GM18526 (cell line): Measurements from ENCODE around the gene PRTN3.

Experiments
- POLR2A ChIP-seq: IDR thresholded peaks from 3 replicates; pipeline ENCODE4 v1.6.1; 2011; ENCODE audit not compliant: insufficient read length; ENCODE audit errors: extremely low read depth

PRTN3 gene

DNA sequence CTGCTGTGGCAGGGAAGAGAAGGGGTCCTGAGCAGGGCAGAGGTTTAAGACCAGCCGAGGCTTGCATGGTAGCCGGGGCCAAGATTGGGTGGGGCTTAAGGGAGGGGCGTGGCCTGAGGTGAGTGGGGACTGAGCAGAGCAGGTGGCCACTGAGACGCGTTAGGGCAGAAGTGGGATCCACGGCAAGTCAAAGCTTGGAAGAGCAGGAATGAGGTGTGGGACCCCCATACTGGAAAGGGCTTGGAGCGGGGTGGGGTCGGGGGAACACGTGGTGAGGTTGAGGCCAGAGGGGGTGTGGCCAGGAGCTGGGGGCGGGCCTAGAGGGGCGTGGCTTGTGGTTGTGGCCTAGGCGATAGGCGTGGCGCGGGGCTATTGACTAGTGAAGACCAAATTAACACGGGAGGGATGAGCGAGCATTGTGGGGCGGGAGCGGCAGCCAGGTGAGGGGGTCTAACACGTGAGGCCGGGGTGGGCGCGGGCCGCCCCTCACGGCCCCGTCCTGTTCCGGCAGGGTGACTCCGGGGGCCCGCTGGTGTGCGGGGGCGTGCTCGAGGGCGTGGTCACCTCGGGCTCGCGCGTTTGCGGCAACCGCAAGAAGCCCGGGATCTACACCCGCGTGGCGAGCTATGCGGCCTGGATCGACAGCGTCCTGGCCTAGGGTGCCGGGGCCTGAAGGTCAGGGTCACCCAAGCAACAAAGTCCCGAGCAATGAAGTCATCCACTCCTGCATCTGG is 21.9 kb downstream of the PRTN3 start:
- TF ChIP-seq POLR2A, result no peak

DNA sequence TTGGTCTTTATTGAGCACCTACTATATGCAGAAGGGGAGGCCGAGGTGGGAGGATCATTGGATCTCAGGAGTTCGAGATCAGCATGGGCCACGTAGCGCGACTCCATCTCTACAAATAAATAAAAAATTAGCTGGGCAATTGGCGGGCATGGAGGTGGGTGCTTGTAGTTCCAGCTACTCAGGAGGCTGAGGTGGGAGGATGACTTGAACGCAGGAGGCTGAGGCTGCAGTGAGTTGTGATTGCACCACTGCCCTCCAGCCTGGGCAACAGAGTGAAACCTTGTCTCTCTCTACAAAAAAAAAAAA is 22.5 kb downstream of the PRTN3 start:
- TF ChIP-seq POLR2A, result no peak

DNA sequence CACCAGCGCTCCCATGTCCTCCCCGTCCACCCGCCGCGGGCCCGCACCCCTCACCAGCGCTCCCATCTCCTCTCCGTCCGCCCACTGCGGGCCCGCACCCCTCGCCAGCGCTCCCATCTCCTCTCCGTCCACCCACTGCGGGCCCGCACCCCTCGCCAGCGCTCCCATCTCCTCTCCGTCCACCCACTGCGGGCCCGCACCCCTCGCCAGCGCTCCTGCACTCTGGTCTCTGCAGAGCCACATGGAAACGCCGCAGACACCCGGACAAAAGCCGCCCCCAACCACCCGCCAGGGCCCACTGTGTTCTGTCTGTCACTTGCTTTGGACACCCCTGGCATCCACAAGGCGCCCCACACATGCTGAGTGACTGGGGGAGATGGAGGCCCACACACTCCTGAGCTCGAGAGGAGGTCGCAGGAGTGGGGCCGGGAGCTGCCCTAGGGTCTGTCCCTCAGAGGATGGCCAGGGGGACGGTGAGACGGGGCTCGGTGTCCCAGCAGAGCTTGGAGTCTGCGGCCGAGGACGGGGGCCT is 26.0 kb downstream of the PRTN3 start:
- TF ChIP-seq POLR2A, result no peak

DNA sequence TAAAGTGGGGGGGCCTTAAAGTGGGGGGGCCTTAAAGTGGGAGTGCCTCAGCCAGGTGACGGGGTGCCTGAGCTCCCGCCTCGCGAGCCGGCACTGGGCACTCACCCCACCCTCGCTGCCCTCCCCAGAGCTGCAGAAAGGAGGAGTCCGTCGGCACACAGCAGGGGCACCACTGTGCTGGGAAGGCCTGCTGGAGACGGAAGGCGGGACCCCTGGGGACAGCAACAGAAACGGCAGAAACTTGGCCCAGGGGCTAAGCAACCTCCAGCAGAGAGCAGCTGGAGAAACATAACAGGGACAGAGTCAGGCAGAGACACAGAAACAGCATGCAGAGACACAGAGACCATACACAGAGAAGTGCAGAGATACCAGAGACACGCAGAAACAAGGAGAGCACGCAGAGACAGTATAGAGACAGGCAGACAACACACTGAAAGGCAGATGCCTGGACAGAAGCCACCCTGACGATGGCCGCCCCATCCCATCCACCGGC is 26.5 kb downstream of the PRTN3 start:
- no peak for TF ChIP-seq POLR2A

DNA sequence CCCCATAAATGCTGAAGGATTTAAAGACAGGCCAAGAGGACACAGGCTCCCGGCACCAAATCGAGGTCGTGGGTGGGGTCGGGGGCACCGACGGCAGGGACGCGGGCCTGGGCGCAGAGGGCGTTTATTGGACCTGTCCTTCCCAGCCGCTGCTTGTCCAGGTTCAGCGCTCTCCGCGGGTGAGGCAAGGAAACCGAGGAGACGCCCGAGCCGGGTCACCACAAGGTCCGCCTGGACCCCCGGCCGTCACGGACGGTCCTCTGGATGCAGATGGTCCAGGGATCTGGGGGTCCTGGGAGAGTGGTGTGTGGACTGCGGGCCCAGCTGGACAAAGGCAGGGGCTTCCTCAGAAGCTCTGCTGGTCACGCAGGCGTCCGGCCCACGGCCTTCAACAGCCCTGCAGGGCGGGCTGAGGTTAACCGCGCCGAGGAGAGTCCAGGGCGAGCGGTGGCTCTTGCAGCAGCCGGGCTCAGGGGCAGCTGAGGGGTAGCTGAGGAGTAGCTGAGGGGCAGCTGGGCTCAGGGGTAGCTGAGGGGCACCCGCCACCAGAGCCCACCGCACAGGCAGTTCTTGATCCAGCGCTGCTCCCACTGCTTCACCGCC is 27.2 kb downstream of the PRTN3 start:
- no peak for TF ChIP-seq POLR2A

DNA sequence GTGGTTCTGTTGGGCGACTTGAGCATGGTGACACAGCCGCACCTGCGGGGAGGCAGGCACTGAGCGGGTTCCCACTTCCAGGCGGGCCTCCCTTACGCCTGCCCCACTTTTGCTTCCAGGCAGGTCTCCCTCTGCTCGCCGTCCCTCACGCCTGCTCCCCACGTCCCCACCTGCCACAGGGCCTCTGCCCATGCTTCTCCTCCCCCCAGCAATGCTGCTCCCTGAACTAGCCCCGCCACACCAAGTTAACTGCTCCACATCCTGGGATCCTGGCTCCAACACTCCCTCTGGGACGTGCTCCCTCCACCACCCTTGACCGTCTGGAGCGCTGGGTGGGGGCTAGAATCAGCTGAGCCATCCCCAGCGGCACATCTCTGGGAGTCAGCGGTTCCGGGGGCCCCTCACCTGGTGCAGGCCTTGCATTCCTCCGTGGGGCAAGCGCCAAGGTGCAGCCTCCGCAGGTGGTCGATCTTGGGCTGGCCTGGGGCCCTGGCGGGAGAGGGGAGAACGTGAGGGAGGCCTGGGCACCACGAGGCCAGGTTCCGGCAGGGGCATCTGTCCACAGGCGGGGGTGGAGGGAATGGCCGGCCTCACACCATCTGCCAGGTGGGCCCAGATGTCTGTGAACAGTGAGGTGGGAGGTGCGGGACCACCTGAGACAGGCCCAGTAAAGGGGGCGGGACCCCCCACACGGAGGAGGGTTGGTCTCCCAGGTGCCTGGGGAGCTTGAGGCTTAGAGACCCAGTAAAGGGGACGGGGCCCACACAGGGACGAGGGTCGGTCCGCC is 27.9 kb downstream of the PRTN3 start:
- TF ChIP-seq POLR2A, result no peak

DNA sequence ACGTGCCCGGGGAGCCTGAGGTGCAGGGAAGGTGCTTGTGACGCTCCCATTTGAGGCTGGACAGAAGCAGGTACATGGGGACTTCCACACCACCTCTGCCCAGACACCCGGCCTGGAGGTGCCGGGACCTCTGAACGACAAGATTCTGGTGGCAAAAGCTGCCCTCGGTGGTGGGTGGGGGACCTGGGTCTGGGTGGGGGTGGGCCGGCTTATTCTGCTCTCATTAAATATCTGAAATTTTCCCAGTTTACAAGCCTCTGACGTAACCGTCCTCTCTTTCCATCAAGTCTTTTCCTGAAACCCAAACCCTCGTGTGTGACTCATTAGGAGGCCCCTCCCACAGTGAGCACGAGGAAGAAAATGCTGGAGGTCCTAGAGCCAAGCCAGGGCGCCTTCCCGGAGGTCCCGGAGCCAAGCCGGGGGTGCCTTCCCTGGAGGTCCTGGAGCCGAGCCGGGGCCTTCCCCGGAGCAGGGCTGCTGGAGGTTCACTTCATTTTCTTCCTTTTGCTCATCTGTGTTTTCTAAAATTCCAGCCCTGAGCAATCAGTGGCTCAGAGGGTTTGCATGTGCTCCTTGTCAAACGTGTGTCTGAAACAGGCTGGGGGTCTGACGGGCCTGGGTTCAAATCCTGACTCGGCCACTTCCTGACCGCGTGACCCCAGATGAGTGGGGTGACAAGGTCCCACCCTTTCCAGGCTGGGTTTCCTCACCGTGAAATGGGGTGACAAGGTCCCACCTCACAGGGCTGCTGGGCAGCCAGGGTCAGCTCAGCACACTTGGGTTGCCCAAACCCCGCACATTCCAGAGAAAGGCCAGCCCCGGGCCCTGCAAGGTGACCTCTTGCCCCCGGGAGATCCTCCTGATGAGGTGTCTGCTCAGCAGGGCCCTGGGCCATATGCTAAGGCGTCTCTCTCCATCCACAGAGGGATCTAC is 28.7 kb downstream of the PRTN3 start:
- TF ChIP-seq POLR2A, result no peak

DNA sequence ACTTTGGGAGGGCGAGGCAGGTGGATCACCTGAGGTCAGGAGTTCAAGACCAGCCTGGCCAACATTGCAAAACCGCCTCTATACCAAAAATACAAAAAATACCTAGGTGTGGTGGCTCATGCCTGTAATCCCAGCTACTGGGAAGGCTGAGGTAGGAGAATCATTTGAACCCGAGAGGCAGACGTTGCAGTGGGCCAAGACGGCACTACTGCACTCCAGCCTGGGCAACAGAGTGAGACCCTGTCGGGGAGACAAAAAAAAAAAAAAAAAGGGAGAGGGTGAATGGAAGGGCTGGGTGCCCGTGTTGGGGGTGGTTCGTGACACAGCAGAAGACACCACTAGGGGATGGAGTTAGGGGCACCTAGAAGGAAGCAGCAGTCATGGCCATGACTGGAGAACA is 29.5 kb downstream of the PRTN3 start:
- TF ChIP-seq POLR2A, result no peak

DNA sequence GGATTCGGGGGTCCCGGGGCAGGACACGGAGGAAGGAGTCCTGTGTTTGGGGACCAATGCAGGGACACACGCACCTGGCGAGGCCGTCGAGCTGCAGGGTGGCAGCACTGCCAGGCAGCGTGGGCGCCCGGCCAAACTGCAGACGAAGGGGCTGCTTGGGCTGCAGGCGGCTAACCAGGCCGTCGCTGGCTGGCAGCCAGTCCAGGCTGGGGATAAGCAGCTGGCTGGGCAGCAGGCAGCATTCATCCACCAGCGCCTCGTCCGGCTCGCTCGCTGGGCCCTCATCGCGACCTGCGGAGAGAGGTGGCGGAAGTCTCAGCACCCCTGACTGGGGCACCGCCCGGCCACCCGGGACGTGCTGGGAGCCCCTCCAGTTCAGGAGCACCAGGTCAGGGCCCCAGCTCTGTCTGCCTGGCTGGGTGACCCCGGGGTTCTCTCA is 30.2 kb downstream of the PRTN3 start:
- TF ChIP-seq POLR2A, result no peak

DNA sequence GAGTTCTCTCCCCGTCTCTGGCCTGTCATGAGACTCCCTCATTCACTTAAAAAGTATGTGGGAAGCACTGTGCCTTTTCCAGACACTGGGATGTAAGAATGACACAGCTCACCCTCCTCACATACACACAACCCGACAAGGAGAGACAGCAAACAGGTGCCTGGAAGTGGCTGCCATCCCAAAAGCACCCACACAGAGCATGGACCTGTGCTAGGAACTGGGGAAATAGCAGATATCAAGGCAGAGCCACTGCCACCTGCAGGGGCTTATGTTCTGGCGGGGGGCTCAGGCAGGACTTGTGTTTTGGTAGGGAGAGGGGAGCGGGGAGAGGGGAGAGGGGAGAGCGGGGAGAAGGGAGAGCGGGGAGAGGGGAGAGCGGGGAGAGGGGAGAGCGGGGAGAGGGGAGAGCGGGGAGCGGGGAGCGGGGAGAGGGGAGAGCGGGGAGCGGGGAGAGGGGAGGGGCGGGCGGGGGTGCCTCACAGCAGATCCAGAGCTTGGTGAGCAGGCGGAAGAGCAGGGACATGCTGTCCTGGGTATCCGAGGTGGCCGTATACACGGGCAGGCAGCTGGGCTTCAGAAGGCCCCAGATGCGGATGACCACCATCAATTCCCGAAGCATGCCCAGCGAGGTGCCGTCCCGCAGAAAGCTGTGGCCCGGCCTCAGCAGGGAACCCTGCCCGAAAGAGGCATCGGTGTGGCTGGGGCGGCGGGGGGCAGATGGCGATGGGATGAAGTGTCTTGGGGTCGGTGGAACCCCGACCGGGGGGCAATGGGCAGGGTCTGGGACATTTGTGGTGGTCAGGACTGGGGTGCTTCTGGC is 30.9 kb downstream of the PRTN3 start:
- no peak for TF ChIP-seq POLR2A

DNA sequence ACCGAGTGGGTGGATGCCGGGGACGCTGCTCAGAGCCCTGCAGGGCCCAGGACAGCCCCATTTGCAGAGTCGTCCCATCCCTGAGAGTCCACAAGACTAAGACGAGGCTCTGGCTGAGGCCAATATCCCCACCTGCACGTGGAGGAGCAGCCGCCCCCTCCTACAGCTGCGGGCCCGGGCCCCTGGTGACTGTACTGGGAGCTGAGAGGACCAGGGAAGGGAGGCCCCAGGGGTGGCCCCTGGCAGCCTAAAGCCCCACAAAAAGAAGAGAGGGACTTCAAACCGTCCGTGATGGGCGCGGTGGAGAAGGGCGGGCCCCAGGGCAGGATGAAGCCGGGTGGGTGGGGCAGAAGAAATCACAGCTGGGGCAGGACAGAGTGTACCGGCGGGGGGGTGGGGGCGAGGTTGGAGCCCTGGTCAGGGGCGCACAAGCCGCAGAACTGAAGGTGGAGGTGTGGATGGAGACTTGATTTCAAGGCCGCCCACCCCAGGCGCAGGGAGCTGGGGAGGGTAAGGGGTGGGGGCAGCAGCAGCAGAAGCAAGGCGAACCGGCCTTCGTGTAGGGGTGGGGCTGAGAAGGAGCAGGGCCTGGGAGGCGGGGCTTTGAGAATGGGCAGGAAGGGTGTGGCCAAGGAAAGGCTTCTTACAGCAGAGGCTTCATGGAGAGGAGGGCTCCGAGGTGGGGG is 31.6 kb downstream of the PRTN3 start:
- TF ChIP-seq POLR2A, result no peak

DNA sequence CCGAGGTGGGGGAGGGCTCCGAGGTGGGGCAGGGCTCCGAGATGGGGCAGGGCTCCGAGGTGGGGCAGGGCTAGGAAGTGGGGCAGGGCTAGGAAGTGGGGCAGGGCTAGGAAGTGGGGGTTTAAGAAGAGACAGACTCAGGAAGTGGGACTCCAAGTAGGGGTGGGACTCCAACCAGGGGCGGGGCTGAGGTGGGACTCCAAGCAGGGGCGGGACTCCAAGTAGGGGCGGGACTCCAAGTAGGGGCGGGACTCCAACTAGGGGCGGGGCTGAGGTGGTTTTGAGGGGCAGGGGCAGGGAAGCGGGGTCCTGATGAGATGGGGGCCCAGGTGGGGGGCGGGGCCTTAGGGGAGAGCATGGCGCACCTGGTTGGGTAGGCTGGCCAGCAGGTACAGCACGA is 32.3 kb downstream of the PRTN3 start:
- no peak for TF ChIP-seq POLR2A

DNA sequence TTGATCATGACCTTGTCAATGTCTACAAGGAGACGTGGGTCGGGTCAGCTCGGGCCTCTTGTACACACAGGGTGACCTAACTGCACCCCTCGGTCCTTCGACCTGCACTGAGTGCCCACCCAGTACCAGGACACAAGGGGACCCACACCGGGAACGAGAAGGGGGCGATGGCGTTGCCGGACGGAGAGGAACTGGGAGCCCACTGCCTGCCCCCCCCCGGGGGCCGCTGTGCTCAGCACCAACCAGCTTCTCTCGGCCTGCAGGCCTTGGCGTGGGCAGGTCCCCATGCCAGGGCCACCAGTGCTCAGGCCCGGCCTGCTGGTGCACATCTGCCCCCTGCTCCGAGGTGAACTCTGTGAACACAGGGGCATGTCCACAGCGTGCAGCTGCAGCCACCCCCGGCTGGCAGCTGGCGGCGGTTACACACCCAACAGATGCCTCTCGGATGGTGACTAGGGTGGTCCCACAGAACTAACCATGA is 32.8 kb downstream of the PRTN3 start:
- TF ChIP-seq POLR2A, result no peak
